GM12874 (cell line): ENCODE results near the gene MCM3.

Source experiments
- CTCF ChIP-seq: IDR thresholded peaks from 2 replicates; pipeline ENCODE4 v1.5.1; 2011; ENCODE audit warnings: low read depth, mild to moderate bottlenecking, control low read depth, low read length, moderate library complexity; ENCODE audit not compliant: insufficient read depth

Gene MCM3

GRCh38 chr6:52285177-52286068 lies 881 bp upstream of the MCM3 start:
- TF ChIP-seq CTCF = 0 out of 2 replicates have a peak, but pooled peaks have one; percentile 12

GRCh38 chr6:52284131-52284459 lies 447 bp downstream of the MCM3 start:
- TF ChIP-seq CTCF = no peak

- no peak for TF ChIP-seq CTCF
These were observed 1.4 kb downstream of the MCM3 start for GRCh38 chr6:52283111-52283510.

- TF ChIP-seq CTCF = no peak
These were observed 8.4 kb downstream of the MCM3 start for GRCh38 chr6:52276130-52276529.

GRCh38 chr6:52271852-52272460 lies 12.6 kb downstream of the MCM3 start:
- no peak for TF ChIP-seq CTCF

- peak; percentile 87 for TF ChIP-seq CTCF
These were observed 20.6 kb downstream of the MCM3 start for GRCh38 chr6:52263709-52264540.

GRCh38 chr6:52262620-52263344 lies 21.8 kb downstream of the MCM3 start:
- TF ChIP-seq CTCF = no peak
